GM12873 (cell line): Measurements from ENCODE around the gene CCDC68.

Experiments used
- TF ChIP-seq, protein P1 (sequence below): IDR thresholded peaks from 2 replicates; pipeline ENCODE4 v1.5.1; 2012; ENCODE audit warnings: low read depth, mild to moderate bottlenecking, moderate library complexity, low read length, control low read depth; ENCODE audit not compliant: insufficient read depth; ENCODE audit errors: missing control alignments

The CCDC68 gene

DNA sequence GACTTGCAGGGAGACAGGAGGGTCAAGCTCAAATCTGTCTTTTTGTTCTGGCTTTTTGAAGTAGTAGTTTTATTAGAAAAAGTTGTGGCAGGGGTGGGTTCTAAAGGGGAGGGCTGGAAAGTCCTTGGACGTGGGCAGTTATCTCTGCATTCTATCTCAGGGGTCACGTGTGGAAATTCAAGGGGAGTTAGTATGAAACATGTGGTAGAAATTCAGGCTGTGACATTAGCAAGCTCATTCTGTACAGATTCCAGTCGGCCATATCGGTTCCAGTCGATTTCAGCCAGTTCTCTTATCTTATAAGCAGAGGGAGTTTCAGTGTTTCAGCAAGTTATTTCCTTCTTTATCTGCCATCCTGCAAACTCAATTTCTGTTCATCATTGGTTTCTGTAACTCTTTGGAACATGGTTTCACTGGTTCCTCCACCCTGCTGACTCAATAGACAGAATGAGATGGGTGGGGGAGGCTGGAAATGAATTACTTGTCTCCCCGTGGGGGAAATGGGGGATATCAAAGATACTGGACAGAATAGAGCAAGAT is 78.0 kb downstream of the CCDC68 start:
- TF ChIP-seq, protein P1, sequence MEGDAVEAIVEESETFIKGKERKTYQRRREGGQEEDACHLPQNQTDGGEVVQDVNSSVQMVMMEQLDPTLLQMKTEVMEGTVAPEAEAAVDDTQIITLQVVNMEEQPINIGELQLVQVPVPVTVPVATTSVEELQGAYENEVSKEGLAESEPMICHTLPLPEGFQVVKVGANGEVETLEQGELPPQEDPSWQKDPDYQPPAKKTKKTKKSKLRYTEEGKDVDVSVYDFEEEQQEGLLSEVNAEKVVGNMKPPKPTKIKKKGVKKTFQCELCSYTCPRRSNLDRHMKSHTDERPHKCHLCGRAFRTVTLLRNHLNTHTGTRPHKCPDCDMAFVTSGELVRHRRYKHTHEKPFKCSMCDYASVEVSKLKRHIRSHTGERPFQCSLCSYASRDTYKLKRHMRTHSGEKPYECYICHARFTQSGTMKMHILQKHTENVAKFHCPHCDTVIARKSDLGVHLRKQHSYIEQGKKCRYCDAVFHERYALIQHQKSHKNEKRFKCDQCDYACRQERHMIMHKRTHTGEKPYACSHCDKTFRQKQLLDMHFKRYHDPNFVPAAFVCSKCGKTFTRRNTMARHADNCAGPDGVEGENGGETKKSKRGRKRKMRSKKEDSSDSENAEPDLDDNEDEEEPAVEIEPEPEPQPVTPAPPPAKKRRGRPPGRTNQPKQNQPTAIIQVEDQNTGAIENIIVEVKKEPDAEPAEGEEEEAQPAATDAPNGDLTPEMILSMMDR = no peak

DNA sequence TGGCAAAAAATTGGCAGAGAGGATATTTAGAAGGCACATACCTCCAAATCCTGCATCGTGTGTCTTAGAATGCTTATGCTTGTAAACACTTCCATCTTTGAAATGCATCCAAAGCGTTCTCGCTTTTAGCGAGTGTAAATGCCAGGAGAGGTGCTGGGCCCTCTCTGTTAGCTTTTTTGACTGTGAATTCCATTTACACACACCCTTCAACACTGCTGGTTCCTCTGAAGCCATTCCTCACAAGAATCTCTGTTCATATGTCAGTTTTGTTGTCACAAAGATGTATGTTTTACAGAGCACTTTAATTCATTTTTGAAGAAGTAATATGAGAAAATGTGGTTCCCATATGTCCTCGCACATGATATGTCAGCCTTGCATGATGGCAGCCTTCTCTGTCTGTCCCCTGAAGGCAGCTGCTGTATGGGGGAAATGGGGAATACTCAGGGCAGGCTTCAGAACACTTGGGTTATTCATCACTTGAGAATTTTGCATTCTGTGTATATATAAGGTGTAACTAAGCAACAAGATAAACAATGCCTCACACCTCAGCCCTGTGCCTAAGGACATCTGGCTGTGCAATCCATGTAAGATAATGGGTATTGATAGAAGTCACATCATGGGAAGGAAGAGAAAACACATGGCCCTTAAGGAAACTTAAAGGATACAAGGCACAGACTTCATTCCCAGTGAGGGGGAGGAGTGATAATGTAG is 78.7 kb downstream of the CCDC68 start:
- TF ChIP-seq, protein P1 = no peak

DNA sequence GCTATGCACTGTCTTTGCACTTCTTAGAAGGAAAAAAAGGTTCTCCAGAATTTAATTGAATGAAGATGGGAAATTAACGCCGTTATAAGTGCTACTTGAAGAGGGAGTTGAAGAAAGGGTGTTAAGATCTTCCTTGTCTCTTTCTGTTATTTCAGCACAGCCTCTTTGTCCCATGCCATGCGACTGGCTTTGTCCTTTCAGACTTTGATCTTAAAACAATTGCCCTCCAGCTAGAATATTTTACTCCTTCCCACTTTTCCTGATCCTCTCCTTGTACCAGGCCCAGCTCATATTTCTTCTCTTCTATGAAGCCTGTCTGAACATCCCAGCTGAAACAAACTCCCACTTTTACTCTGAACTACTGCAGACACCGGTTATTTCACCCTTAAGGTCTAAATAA is 79.6 kb downstream of the CCDC68 start:
- TF ChIP-seq, protein P1 = no peak

DNA sequence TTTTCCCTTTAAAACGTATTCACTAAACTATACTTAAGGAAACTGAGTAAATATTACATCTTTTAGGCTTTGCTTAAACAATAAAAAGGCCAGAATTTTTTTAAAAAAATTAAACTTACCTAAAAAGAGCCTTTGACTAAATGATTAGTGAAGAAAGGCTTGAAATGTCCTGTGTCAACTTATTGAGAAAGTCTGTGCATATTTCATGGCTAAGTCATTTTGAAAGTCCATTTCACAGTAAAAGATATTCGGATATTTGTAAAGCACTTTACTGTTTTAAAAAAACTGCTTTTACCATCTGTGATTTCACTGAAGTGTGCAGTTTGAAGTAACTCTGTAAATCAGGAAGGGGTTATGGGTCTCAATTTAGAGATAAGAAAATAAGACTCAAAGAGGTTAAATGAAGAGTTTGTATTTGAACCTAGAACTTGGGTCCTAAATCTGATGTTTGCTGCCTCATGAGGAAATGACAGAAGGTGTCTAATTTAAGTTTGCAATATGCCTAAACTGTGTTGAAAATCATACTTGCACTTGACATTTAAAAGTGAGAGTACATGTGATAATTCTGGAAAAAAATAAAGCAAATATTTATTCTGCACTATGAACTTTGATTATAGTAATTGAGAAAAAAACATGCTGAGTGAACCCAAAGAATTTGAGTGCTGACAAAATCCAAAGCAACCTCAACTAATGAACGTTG is 80.5 kb downstream of the CCDC68 start:
- TF ChIP-seq, protein P1 = no peak

DNA sequence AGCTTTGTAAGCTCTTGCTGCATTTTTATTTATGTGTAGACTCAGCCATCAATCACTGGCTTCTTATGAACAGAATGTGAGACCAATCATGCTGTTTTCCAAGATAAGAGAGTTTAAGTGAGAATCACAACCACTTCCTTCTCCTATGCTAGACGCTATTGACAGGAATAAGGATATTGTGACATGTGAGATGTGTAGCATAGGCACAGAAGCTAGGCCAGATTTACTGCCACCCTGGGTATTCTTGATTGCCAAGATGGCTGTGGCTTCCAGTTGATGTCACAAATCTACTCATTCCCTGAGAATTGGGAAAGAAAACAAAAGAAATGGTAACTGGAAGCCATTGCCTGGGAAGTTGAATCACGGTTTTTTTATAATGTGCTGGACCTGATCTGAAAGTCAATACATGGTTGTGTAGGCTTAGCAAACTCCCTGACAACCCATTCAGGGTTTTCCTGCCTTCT is 81.1 kb downstream of the CCDC68 start:
- TF ChIP-seq, protein P1 = no peak

DNA sequence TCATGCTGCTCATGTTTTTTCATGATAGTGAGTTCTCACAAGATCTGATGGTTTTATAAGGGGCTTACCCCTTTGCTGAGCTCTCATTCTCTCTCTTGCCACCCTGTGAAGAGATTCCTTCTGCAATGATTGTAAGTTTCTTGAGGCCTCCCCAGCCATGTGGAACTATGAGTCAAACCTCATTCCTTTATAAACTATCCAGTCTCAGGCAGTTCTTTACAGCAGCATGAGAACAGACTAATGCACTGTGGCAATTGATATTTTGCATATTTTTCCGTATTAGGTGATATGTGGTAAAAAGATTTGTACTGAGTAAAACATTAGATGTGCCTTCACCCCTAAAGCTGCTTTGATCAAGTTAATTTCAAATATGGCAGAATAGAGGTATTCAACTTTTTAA is 82.2 kb downstream of the CCDC68 start:
- TF ChIP-seq, protein P1 = no peak

DNA sequence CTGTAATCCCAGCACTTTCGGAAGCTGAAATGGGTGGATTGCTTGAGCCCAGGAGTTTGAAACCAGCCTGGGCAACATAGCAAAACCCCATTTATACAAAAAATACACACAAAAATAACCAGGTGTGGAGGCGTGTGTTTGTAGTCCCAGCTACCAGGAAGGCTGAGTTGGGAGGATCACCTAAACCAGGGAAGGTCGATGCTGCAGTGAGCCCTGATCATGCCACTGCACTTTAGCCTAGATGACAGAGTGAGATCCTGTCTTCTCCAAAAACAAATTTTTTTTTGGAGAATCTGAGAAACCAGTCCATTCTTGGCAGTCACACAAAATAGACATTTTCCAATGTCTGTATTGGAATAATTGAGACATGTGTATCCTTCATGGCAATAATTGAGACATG is 84.2 kb downstream of the CCDC68 start:
- TF ChIP-seq, protein P1 = no peak
